Heart right ventricle (tissue), 16 donors: ENCODE measurements around the gene AP5S1. TPM values are rescaled to one million over a fixed set of nuclear protein-coding genes. Genes with fewer than 3 reads are reported as not detected.
"Not testable (repeated sequence)": the region's sequence is repeated elsewhere in the genome, so short reads cannot be mapped to it uniquely, and the experiment has no call there.

ENCODE experiments used
- ATAC-seq, 8 donors: fragments of 200-7000 bp; cut with Tn5 transposase; one replicate each; pipeline ENCODE4 v1.9.1; 2020; ENCODE audit warnings: mild to moderate bottlenecking in 8 of 8, moderate library complexity in 8 of 8, moderate number of reproducible peaks in 1 of 8
- DNase-seq, 2 donors: peaks; one replicate each; pipeline ENCODE4 v3.0.0-alpha.2; 2020
- H3K27ac ChIP-seq, 10 donors: fragments of 200-600 bp; sonication (generic) in 2 of 10; one replicate each; pipeline versions ENCODE4 v1.5.0 to v1.8.0; 2020 to 2022; ENCODE audit warnings: mild to moderate bottlenecking in 3 of 10
- H3K27me3 ChIP-seq, 7 donors: fragments of 200-600 bp; one replicate each; pipeline ENCODE4 v1.8.0; 2021 to 2022; ENCODE audit warnings: mild to moderate bottlenecking in 2 of 7
- H3K36me3 ChIP-seq, 9 donors: fragments of 200-600 bp; sonication (generic) in 1 of 9; one replicate each; pipeline versions ENCODE4 v1.5.0 to v1.8.0; 2020 to 2022; ENCODE audit warnings: mild to moderate bottlenecking in 2 of 9
- H3K4me1 ChIP-seq, 9 donors: fragments of 200-600 bp; sonication (generic) in 1 of 9; one replicate each; pipeline versions ENCODE4 v1.5.0 to v1.8.0; 2020 to 2022; ENCODE audit warnings: mild to moderate bottlenecking in 4 of 9
- H3K4me3 ChIP-seq, 10 donors: fragments of 200-600 bp; sonication (generic) in 2 of 10; one replicate each; pipeline versions ENCODE4 v1.5.0 to v1.8.0; 2020 to 2022; ENCODE audit warnings: mild to moderate bottlenecking in 7 of 10, moderate library complexity in 2 of 10
- H3K9me3 ChIP-seq, 11 donors: fragments of 200-600 bp in 10 of 11; sonication (generic) in 2 of 11; one replicate each; pipeline versions ENCODE4 v1.5.0 to v1.8.0; 2013 to 2022; ENCODE audit warnings: mild to moderate bottlenecking in 2 of 11, control low read depth in 1 of 11, moderate library complexity in 1 of 11
- CTCF ChIP-seq, 9 donors: fragments of 200-600 bp; sonication (generic) in 2 of 9; IDR thresholded peaks; one replicate each; pipeline versions ENCODE4 v1.5.0 to v1.8.0; 2021 to 2022; ENCODE audit warnings: antibody characterized with exemption in 9 of 9, mild to moderate bottlenecking in 5 of 9, moderate library complexity in 1 of 9
- WGBS, 2 donors: extraction: QIAGEN DNeasy Blood & Tissue Kit; methylation state at CpG; one replicate each; pipeline ENCODE4 v1.1.7; 2013; ENCODE audit warnings: inconsistent platforms in 1 of 2; 5-methylcytosine and 5-hydroxymethylcytosine counted together
- intact Hi-C, 10 donors: fragments of 100-400 bp; cut with DNase I; formaldehyde crosslinking; loops; one replicate each; pipeline versions ENCODE4 v1.11.1 to v1.14.2; 2022
- polyA plus RNA-seq, 2 donors: library from polyadenylated mRNA; stranded (reverse); fragments of 200-250 nt; gene quantifications; one replicate each; pipeline ENCODE4 v1.2.3, GENCODE V29; 2013
- total RNA-seq, 10 donors: library from RNA; stranded (reverse); fragmentation: NEBNext Ultra II Directional in 3 of 10; extraction: Animal tissue kit (Norgen Biotek cat#: 25700) in 3 of 10; gene quantifications; one replicate each; pipeline versions ENCODE4 v1.2.1 to v1.2.4, GENCODE V29; 2021 to 2023
- donor health status: Arrhythmogenic right ventricular cardiomyopathy.
- donor health status: ischemic (EF 13 %, LVEDD 7.1; RV severe dilation, severe dysfunction).
- donor health status: healthy with polysubstance abuse.
- donor health status: DM: no; HTN: yes; CAD: no.
- donor health status: DM: no; HTN: no; CAD: no.
- donor health status: ischemic (EF 25% LVEDD 6.9; RV normal size, moderate dysfunction).
- donor health status: ischemic (EF 25% LVEDD 5.7; RV mildly dilated, moderate dysfunction).
- donor health status: healthy.
- donor health status: DM: yes; HTN: yes; CAD: no.
- donor health status: Ischemic cardiomyopathy.
- donor health status: ischemic (EF 35%, LVEDD 5.7; RV mildly dilated, moderate dysfunction).
- donor health status: nonischemic (EF 11% LVEDD 7.7; RV severe dilation, severe dysfunction).
- donor health status: DM: yes; HTN: yes; CAD: no.
- donor health status: PGD.
- donor health status: ischemic (EF 29% LVEDD 5.4; RV normal size, mild dysfunction).
- donor health status: nonischemic (EF 23%, LVEDD 6.1; RV moderate dilation, normal function).

The AP5S1 gene
- total and polyA plus RNA-seq, 12 donors: 7.2 to 17.5 (median 14.5) TPM

GRCh38 chr20:3786665-3787323, 33.6 kb upstream of the AP5S1 start, which contains the start of gene CENPB:
Gene CENPB (minus strand): TSS chr20:3786740. CDS start chr20:3786483, 257 bp downstream.
- peak; percentile 91 to 95 (median 92) for ATAC-seq
- peaks cover 0 to 16% (median 0%) of the 10 kb centered on the region in 9 donors for H3K36me3 ChIP-seq
- no peaks in the 10 kb centered on the region for H3K27me3 ChIP-seq
- TF ChIP-seq CTCF (IDR thresholded peaks at IDR 0.05): peak; percentile 71 to 95 (median 88)
- DNase-seq: peak; percentile 90 to 94
- WGBS, 2 donors: 5 to 6% methylated on average over 40 to 58 of the region's 70 CpGs
- intact Hi-C loops: loop anchor here in 9 of 10 donors (1.0 to 10.0 kb wide), 8 partner anchors 32 to 298 kb away; partner anchors contain the start of gene AP5S1 (in 7 of the 9)
- H3K27ac ChIP-seq: peak within 1 kb of the TSS; percentile 61 to 89 (median 84)
- H3K9me3 ChIP-seq: no peaks in the 10 kb centered on the region
- H3K4me3 ChIP-seq: peak within 1 kb of the TSS; percentile 47 to 90 (median 70)
- peaks cover 17 to 43% (median 33%) of the 10 kb centered on the region in 9 donors for H3K4me1 ChIP-seq

- peak overlapping the region in 8 of 10 donors; percentile 13 to 50 (median 46) for H3K4me3 ChIP-seq
- intact Hi-C loops: loop anchor here in 8 of 10 donors (2.0 to 10.0 kb wide), 6 partner anchors 31 to 297 kb away; partner anchors contain the start of gene AP5S1 (in 5 of the 8)
- DNase-seq (no peak), ATAC-seq (no peak)
- H3K9me3 ChIP-seq: no peaks in the 10 kb centered on the region
- peaks cover 0 to 14% (median 0%) of the 10 kb centered on the region in 9 donors for H3K36me3 ChIP-seq
- TF ChIP-seq CTCF (IDR thresholded peaks at IDR 0.05): no peak
- peak overlapping the region in 5 of 10 donors; percentile 18 to 58 (median 40) for H3K27ac ChIP-seq
- WGBS, 2 donors: 79 to 82% methylated on average over 5 of the region's 5 CpGs
- peaks cover 17 to 43% (median 33%) of the 10 kb centered on the region in 9 donors for H3K4me1 ChIP-seq
- no peaks in the 10 kb centered on the region for H3K27me3 ChIP-seq
Measured at GRCh38 chr20:3787324-3788014, 32.9 kb upstream of the AP5S1 start.

DNA sequence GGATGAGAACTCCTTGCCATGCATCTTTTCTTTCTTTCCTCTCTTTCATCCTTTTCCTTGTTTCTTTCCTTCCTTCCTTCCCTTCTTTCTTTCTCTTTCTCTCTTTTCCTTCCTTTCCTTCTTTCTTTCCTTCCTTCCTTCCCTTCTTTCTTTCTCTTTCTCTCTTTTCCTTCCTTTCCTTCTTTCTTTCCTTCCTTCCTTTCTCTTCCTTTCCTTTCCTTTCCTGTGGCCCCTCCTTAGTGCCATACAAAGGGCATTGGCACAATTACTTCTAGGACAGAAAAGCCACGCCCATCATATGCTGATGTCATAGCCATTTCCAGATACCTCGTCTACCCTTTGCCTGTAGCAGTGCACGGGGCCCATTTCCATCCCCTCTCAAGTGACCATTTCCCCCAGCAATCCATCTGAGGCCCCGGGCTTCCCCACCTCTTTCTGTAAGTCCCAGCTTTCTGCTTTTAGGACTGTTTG, 31.6 kb upstream of the AP5S1 start:
- intact Hi-C loops: loop anchor here in 4 of 10 donors (5.0 to 10.0 kb wide), 3 partner anchors 34 to 296 kb away; partner anchors contain the start of gene AP5S1 (in 2 of the 4)
- H3K36me3 ChIP-seq: peaks cover 0 to 11% (median 0%) of the 10 kb centered on the region in 9 donors
- H3K4me1 ChIP-seq: peaks cover 17 to 36% (median 28%) of the 10 kb centered on the region in 9 donors
- 54 to 62% methylated on average over 4 of the region's 4 CpGs for WGBS, 2 donors
- no peak overlapping the region for H3K4me3 ChIP-seq
- DNase-seq (no peak), ATAC-seq (no peak)
- no peaks in the 10 kb centered on the region for H3K27me3 ChIP-seq
- no peak overlapping the region for H3K27ac ChIP-seq
- TF ChIP-seq CTCF (IDR thresholded peaks at IDR 0.05): no peak
- H3K9me3 ChIP-seq: no peaks in the 10 kb centered on the region

GRCh38 chr20:3789201-3789600, 31.1 kb upstream of the AP5S1 start:
- H3K4me1 ChIP-seq: peaks cover 12 to 31% (median 23%) of the 10 kb centered on the region in 9 donors
- 96 to 97% methylated on average over 4 of the region's 4 CpGs for WGBS, 2 donors
- not testable (repeated sequence) for H3K27ac ChIP-seq, ATAC-seq, H3K27me3 ChIP-seq, H3K4me3 ChIP-seq, DNase-seq, H3K9me3 ChIP-seq, H3K36me3 ChIP-seq
- intact Hi-C loops: loop anchor here in 4 of 10 donors (5.0 to 10.0 kb wide), 3 partner anchors 33 to 296 kb away; partner anchors contain the start of gene AP5S1 (in 2 of the 4)

- H3K27ac ChIP-seq, H3K4me3 ChIP-seq, H3K9me3 ChIP-seq, DNase-seq, ATAC-seq, H3K27me3 ChIP-seq: not testable (repeated sequence)
- Histone ChIP-seq H3K4me1 (peaks cover 0 to 43% (median 20%) of the 10 kb centered on the region in 9 donors), H3K36me3 (peaks cover 0 to 14% (median 0%) of the 10 kb centered on the region in 9 donors)
- 87 to 96% methylated on average over 1 to 3 of the region's 3 CpGs for WGBS, 2 donors
- intact Hi-C loops: loop anchor here in 2 of 10 donors (2.0 kb wide), 2 partner anchors 17 to 23 kb away; no protein-coding TSS in a partner anchor
Measured at GRCh38 chr20:3794168-3794567, 26.2 kb upstream of the AP5S1 start.
